Esophagus squamous epithelium (tissue), 4 donors: ENCODE results near the gene HOXC5.

Source experiments
- CTCF ChIP-seq, 6 experiments: fragments of 450-650 bp in 4 of 6; fragments of 200-600 bp in 2 of 6; sonication (generic) in 2 of 6; IDR thresholded peaks; one replicate each; pipeline ENCODE4 v1.5.1; 2016 to 2019; ENCODE audit warnings: antibody characterized with exemption in 6 of 6, mild to moderate bottlenecking in 4 of 6, moderate library complexity in 4 of 6
- POLR2A ChIP-seq, 4 donors: fragments of 450-650 bp; IDR thresholded peaks; one replicate each; pipeline ENCODE4 v1.6.1; 2017; ENCODE audit warnings: antibody characterized with exemption in 4 of 4, mild to moderate bottlenecking in 4 of 4, moderate library complexity in 3 of 4

GRCh38 chr12:53986686-53987483 lies 46.0 kb upstream of the HOXC5 start:
- TF ChIP-seq POLR2A (IDR thresholded peaks at IDR 0.05) (no peak), CTCF (IDR thresholded peaks at IDR 0.05) (no peak)
